Measurements from ENCODE around the gene RIGI.
"Not testable (repeated sequence)": the region's sequence is repeated elsewhere in the genome, so short reads cannot be mapped to it uniquely, and the experiment has no call there.

The RIGI gene

DNA sequence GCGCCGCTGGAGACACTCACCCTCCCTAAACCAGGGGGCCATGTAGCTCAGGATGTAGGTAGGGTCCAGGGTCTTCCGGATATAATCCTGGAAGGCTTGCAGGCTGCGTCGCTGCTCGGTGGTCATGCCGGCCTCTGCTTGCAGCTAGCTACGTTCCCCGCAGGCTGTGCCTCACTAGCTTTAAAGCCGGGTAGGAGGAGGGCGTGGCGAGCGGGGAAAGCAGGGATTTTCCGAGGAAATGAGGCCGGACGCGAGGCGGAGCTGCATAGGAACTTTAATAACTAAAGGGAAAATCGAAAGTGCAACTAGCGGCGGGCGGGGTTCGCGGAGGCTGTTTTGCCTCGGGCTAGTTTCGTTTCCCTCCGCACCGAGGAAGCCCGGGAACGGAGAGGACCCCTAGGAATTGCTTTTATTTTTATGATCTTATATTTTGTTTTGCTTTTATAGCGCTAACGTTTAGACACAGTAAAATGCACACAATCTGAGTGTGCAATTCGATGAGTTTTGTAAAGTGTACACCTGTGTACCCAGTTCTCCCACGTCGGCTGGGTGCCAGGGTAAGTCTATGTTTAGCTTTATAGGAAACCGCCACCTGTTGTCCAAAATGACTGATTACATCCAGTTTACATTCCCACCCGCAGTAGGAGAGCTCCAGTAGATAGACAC is at the start of gene RIGI:
RIGI (minus strand) TSS at position 156 of the 666 bp plus-strand sequence; CDS start at position 126, 30 bp downstream.
- peak; percentile 91 for DNase-seq

DNA sequence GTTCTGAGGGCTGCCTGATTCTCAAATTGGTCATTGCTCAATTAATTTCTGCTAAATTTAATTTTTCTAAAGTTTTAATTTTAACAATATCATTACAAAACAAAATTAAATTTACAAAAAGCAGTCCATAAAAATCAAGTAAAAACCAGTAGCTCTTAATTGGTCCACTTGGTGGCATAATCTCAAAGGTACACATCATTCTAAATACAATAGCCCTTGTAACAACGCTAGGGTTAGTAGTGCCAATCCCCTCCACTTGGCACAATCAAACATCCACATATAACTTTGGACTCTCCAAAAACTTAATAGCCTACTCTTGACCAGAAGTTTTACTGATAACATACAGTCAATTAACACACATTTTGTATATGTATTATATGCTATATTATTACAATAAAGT is 48.9 kb upstream of the RIGI start:
- no peak for DNase-seq

DNA sequence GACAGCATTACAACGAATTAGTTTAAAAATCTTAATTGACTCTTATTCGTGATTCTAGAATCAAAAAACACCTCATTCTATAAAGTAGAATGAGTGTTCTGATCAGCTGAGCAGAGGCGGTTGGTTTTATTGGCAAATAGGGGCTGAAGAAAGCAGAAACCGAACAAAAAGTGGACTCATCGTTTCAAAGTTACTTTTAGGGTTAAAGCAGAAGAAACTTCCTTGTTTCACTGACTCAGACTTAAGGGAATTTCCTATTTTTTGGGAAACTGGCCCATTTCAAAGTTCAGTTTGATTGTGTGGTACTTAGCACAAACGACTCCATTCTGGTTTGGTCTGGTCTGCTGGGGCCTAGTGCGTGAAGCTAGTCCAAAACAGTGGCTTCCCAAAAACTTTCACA is 47.8 kb upstream of the RIGI start:
- DNase-seq = no peak

DNA sequence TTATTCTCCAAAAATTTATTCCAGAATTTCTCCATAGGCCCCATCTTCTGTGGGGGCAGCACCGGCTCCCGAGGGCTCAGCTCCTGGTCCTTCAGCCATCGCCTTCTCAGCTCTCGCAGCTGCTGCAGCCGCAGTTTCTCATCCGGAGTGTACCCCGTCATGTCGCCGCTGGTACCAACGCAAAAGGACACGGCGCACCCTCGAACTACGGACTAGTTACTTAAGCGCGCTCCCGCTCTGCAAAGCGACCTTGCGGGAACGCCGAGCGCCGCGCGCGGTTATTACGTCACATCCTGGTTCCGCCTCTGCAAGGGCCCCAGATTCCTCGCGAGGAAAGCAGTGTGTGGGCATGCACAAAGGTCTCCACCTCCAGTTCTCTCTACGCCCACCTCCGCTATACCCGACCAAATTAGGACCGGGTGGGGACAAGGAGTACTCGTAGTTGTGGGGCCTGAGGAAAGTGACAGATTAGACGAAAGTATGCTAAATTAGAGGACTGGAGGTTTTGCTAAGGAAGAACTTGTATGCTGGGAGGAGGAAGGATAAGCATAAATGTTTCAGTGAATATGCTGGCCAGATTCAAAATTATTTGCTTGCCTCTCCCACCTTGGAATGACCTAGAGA is 47.0 kb upstream of the RIGI start, which contains the start of gene NDUFB6:
NDUFB6 (minus strand) TSS at position 260 of the 624 bp plus-strand sequence; CDS start at position 161, 99 bp downstream.
- DNase-seq = peak; percentile 89

DNA sequence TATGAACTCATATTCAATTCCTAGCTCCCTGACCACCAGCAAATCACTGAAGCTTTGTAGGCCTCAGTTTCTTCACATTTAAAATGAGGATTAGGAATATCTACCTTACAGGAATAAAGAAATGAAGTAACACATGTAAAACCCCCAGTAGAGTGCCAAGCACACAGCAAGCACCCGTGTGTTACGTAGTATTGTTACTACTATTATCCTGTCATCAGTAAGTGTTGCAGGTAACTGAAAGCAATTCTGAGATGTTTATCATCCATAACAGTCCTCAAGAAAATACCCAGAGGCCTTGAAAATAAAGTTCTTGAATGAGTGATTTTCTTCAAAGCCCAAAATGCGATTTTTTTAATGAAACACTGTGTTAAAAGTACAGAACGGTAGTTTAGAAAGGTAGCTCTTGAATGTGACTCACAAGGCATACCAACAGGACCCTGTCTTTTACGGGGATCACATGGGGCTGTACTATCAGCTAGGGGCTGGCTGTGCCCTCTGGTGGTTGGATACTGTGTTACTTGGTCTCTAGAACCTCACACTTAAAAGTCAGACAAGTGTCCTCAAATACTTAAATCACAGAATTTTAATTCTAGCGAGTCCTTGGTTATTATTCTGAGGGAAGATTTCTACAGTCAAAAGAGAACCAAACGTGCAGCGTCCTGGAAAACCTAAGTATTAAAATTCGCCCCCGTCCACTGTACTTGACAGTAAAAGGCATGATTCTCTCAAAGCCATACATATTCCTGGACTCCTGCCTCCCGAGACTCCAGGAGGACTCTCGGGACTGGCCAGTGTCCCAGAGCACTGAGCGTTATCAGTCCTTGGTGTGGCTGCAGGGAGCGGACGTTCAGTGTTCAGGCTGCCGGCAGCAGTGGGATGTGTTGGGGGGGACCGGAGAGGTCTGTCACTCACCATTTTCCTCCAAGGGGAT is 46.2 kb upstream of the RIGI start:
- DNase-seq = peak; percentile 40

DNA sequence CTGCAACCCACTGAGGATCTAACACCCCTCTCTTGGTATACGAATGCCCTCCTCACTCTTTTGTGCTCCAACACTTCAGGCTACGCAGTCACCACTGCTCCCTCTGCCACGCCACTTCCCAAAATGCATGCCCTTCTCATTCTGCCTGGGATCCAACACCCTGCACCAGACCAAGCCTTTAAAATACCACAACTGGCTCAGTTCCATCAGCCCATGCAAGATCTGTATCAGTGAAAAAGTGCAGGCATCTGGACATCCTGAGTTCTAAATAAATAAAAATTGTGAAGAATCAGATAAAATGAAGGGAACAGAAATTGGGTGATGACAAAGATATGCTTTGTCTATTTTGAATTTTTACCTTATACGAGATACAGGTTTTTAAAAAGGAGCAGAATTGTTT is 44.3 kb upstream of the RIGI start:
- DNase-seq = no peak

DNA sequence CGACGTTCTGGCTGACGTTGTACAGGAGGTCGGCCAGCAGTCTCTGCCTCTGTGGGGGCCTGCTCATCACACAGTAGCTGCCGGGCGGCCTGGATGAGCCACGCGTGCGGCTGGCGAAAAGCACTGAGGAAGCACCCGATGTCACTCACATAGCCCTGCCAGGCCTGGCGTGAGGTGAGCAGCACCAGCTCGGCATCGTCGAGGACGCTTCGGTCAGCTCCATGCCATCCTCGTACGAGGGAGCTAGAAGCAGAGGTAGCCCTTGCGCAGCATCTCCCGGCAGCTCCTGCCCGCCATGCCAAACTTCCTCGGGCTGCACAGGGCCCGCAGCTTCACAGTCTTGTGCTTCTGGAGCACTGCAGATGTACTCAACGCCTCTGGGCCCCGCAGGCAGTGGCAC is 40.8 kb upstream of the RIGI start:
- DNase-seq = no peak

DNA sequence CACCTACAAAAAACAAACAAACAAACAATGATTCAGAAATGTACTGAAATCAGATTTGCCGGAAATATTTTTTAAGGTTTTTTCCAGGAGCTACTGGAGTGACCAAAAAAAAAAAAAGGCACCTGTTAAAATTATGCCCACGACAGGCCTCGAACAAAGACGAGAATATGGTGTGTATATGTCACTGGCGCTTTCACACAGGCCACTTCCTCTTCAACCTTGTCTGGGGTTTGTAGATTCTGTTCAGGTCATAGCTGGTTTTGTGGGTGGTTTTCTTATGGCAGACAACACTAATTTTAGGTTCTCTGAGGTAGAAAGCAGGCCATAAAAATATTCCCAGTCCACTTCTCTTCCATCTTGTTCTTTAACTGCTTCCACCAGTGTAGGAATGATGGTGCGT is 40.0 kb upstream of the RIGI start:
- no peak for DNase-seq

DNA sequence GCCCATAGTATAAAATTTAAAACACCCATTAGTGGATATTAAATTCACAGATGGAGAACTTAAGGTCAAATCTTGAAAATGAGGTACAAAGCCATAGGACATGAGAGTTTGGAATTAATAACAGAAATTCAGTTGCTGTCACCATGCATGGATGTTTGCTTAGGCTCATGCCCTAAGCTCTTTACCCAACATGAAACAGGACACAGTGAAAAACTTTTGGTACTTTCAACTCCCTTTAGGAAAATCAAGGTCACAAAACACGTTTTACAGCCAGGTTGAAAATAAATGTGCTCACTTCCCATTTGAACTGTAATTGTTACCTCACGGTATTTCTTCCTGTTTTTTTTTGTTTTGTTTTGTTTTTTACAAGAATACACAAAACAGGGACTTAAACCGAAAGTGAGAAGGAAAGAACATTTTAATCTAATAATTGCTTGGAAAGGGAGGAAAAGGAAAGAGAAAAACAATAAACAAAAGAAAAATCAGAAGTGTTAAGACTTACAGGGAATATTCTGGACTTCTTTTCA is 32.5 kb upstream of the RIGI start:
- no peak for DNase-seq

DNA sequence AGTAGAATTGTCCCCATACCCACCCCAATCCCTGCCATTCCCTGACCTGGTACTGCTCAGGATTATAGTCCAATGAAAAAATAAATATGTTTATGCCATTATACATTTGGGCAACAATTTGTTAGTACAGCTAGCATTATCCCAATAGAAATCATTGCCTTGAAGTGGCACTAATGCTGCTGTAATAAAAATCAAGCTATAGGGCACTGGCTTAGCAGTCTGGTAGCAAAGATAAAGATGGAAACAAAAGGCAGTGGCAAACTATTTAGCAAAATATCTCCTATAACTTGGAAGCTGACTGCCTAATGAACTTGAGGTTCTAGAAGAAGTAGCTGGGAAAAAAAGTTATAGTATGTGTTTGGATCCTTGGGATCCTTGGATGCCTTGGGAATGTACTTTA is 28.6 kb upstream of the RIGI start:
- no peak for DNase-seq

DNA sequence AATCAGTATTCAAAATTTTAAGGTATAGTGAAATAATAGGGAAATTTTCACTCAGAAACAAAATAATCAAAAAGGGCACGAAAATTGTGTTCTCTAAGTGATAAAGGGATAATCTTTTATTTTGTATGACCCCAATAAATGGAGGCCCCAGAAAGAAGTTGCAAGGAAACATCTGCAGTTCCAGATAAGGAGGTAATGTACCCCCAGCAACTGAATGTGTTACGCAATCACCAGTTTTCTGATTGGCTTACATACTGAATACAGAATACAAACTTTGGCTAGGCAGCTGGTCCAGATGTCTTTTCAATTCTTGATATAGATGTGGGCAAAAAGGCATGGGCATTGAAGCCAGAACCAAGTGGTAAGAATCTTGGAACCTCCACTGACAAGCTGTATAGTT is 28.1 kb upstream of the RIGI start:
- no peak for DNase-seq

DNA sequence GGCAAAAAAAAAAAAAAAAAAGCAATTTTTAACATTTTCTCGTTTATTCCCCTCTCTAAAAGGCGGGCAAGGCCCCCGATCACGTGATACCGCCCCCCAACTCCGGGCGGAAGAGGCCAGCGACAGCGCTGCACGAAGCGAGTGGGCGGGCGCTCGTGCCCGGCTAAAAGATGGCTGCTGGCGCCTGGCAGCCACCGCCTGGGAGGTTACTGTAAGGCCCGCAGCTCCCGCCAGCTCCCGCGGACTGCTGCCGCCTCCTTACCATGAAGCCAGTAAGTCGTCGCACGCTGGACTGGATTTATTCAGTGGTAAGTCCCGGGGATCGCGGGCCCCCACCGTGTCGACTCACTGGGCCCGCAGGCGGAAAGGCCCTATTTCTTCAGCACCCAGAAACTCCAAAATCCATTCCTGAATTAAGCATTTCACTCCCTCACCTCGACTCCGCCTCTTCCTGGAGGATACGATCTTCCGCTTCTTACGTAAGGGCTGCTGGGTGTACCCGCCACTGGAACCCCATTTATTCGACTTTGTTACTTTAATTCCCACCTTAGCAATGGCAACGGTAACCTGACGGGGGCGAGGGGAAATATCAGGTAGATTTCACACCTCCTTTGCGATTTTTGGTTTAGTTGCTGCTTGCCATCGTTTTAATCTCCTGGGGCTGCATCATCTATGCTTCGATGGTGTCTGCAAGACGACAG is 26.3 kb upstream of the RIGI start, which contains the start of the genes SMIM27 and TOPORS:
SMIM27 (plus strand) TSS at position 156 of the 701 bp plus-strand sequence; CDS start at position 264, 108 bp downstream.
TOPORS (minus strand) TSS at position 415 of the 701 bp plus-strand sequence; CDS start at position 265, 150 bp downstream.
- peak; percentile 90 for DNase-seq

DNA sequence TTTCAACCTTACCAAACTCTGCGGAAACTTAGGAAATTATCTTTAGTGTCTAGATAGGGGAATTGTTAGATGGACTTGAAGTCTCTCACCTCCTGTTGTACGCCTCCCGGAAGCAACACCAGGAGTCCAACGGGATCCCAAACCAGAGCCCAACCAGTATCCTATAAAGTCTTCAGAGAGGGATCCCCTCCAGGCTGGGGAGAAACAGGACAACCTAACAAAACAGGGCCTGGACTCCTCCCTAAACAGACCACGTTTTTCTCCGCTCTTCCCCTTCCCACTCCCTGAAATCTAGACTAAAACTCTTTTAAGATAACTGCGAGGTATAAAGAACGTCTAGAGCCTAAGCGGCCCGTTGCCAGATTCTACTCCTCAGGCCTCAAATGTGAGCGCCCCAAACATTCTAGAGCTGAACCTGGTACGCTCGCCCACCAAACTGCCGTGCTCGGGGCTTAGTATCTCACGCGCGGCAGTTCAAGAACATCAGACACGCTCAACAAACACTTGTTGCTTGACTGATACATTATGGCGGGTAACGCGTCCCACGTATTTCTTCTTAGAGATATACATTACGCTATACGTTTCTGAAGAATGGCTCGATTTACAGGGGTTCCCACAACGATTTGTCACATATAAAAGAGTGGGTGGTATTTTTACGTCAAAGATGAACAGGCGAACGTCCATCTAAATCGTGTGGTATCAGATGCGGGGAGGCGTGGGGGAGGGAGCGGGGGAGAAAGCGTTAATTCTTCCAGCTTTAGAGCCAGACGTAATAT is 25.5 kb upstream of the RIGI start:
- DNase-seq = peak; percentile 40

DNA sequence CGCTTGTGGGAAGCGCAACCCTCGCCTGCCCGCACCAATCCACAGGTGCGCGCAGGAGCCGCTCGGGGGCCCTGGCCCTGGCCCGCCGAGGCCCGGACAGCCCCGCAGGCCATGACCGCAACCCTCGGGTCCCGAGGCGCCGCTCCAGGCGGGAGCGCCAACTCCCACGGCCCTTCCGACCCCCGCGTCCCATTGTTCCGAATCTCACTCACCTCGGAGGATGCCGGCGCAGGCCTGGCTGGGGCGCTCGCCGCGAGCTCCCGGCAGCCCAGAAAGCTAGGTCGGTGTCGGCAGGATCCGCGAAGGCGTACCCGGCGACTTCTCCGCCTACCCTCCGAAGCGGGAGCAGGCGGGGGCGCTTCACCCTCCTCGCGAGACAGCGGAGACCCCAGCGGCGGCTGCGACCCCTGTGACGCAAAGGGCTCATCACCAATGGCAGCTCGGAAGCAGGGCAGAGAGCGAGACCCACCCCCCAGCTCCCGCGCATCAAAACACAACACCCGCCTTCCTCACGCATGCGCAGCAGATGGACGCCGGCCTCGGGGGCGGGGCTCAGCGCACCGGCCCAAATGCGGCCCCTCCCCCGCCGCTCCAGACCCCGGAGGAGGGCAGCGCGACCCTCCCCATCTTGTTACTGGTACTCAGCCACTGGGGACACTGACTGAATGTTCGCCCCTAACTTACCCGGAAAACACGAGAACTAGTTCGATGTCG is 24.7 kb upstream of the RIGI start:
- peak; percentile 90 for DNase-seq

DNA sequence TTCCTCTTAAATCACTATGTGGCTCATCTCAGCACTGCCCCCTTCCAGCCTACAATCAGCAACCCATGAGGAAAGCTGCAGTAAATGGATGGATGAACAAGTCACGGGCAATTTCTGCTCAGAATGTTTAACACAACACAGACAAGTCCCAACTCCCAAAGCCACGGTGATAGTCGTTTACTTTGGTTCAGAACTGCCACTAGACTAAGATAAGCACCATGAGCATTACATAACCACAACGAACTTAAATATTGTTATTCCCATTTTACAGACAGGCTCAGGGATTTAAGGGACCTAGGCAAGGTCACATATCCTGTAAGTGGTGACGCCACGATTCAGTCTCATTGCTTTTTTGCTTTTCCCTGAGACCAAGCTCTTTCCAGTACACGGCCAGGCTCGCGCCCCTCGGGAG is 24.2 kb upstream of the RIGI start:
- DNase-seq = no peak

DNA sequence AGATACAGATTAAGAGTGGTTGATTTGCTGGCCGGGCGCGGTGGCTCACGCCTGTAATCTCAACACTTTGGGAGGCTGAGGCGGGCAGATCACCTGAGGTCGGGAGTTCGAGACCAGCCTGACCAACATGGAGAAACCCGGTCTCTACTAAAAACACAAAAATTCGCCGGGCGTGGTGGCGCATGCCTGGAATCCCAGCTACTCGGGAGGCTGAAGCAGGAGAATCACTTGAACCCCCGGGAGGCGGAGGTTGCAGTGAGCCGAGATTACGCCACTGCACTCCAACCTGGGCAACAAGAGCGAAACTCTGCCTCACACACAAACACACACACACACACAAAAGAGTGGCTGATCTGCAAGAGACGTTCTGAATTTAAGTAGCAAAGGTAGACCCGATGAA is 22.2 kb upstream of the RIGI start:
- not testable (repeated sequence) for DNase-seq

DNA sequence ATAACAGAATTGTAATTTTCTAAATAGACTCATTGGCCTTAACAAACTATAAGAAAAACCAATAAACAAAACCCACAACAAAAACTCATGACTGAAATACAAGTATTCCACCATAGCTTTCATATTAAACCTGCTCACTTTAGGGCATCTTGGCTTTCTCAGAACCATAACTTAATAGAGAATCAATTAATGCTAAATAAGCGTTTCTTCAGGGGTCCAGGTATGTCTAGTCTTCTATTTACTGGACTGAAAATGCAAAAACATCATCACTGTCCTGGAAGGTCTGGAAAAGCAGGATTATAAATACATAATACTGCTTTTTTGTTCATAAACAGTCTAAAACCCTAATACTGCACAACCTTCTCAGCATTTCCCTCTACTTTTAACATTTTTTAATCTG is 19.9 kb upstream of the RIGI start:
- no peak for DNase-seq

DNA sequence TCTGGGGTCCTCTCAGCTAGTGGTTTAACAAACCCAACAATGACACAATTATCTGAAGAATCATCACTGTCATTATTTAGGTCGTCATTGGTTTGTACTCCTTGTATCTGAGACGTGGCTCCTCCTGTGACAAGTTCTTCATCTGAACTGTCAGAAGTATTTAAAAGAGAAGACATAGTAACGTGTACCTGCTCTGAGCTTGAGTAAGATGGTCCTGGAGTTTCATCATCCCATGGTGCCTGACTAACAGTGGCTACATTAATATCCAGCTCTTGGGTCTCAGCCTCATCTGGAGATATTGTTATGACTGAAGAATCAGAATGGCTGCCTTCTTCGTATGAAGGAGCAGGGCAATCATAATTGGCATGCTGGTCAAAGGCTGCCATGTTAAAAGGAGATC is 17.1 kb upstream of the RIGI start:
- DNase-seq = no peak

DNA sequence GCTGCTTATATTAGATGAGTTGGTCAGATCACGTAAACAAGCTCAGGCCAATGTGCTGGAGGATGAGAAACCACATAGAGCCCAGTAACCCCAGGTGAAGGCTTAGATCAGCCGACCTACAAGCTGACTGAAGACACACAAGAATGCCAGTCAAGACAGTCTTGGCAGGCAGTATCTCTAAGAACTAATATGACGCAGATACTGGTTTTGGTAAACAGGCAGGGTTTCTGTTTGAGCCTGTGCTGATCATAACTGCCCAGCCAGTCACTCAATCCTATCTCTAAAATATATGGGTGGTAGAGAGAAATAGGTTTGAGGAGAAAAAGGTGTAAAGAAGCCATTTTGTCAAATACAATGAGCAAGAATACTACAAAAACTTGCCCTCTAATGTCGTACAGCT is 7.8 kb upstream of the RIGI start:
- DNase-seq = no peak

DNA sequence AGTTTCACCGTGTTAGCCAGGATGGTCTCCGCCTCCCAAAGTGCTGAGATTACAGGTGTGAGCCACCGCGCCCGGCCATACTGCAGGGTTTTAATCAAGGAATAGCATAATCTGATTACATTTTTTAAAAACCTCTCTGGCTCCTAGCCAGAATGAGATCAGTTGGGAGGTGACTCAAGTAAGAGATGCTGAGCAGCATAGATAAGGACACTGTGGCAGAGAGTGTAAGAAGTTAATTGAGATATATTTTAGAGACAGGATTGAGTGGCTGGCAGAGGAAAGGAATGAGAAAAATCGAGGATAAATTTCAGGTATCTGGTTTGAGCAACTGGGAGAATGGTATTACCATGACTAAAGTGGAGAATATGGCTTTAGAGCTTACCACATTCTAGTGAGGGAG is 7.3 kb upstream of the RIGI start:
- DNase-seq = no peak

DNA sequence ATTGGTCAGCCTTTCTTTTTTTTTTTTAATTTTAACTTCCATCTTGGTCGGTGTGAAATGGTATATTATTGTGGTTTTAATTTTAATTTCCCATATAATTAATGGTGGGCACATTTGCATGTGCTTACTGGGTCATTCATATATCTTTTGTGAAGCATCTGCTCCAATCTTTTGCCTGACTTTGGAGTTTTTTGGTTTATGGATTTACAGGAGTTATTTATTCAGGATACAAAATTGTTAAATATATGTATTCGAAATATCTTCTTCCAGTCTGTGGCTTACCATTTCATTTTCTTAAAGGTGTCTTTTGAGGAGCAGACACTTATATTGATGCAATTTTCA is 682 bp upstream of the RIGI start:
- no peak for DNase-seq
